Activated CD8-positive, alpha-beta memory T cell treated with anti-CD3 and anti-CD28 coated beads, Interleukin-2, amount 10 ng/mL, durations not matched to agents 7 days and 5 days (primary cell): ENCODE measurements around the gene CGB3. TPM values are rescaled to one million over a fixed set of nuclear protein-coding genes. Genes with fewer than 3 reads are reported as not detected.

ENCODE experiments used
- ATAC-seq: fragments of 150-1000 bp; cut with Tn5 transposase; one replicate; pipeline ENCODE4 v1.10.0; 2021; ENCODE audit warnings: moderate library complexity
- CTCF ChIA-PET: fragments of 350-600 bp; sonication (Branson Sonifier 250); formaldehyde crosslinking; loops from one replicate; lab custom pipeline; 2021; ENCODE audit warnings: antibody characterized with exemption; lab: Charles Lee
- DNase-seq: peaks from one replicate; pipeline ENCODE4 v3.0.0-alpha.2; 2020
- H3K27ac Mint-ChIP-seq: one replicate; pipeline ENCODE4 v1.8.0; 2021; ENCODE audit warnings: mild to moderate bottlenecking, mixed read lengths
- H3K27me3 Mint-ChIP-seq: one replicate; pipeline ENCODE4 v1.8.0; 2021; ENCODE audit warnings: mixed read lengths
- H3K36me3 Mint-ChIP-seq: one replicate; pipeline ENCODE4 v1.8.0; 2021; ENCODE audit warnings: mild to moderate bottlenecking, mixed read lengths
- H3K4me1 Mint-ChIP-seq: one replicate; pipeline ENCODE4 v1.8.0; 2021; ENCODE audit warnings: mixed read lengths
- H3K4me3 Mint-ChIP-seq: one replicate; pipeline ENCODE4 v1.8.0; 2021; ENCODE audit warnings: mild to moderate bottlenecking, moderate library complexity, mixed read lengths
- H3K9me3 Mint-ChIP-seq: one replicate; pipeline ENCODE4 v1.8.0; 2022; ENCODE audit warnings: low read depth, mixed read lengths
- total RNA-seq, 2 experiments: library from RNA; stranded (reverse); gene quantifications; one replicate each; pipeline ENCODE4 v1.2.3, GENCODE V29; 2021

CGB3 gene
- total RNA-seq, 2 experiments from 2014 or later, result not detected

- ATAC-seq (peak; percentile 84), DNase-seq (peak; percentile 81)
- Mint-ChIP-seq H3K27me3 (no peaks in the 10 kb centered on the region), H3K9me3 (no peaks in the 10 kb centered on the region), H3K36me3 (peaks cover 27% of the 10 kb centered on the region), H3K4me3 (no peak overlapping the region), H3K27ac (no peak overlapping the region), H3K4me1 (peaks cover 25% of the 10 kb centered on the region)
- CTCF ChIA-PET, result interaction anchor here (0.6 to 5.7 kb wide), 19 partner anchors 9 to 322 kb away, joined by 3 to 47 read pairs (median 5); partner anchors contain the start of genes DHDH, LHB and LIN7B
Measured at GRCh38 chr19:48999481-49000325, 24.4 kb downstream of the CGB3 start.

GRCh38 chr19:48997972-48998371 lies 26.2 kb downstream of the CGB3 start:
- H3K36me3 Mint-ChIP-seq, result peaks cover 24% of the 10 kb centered on the region
- no peak overlapping the region for H3K4me3 Mint-ChIP-seq
- DNase-seq (peak; percentile 76), ATAC-seq (no peak)
- H3K9me3 Mint-ChIP-seq, result no peaks in the 10 kb centered on the region
- no peaks in the 10 kb centered on the region for H3K27me3 Mint-ChIP-seq
- H3K4me1 Mint-ChIP-seq, result peaks cover 32% of the 10 kb centered on the region
- CTCF ChIA-PET, result interaction anchor here (1.1 to 5.7 kb wide), 9 partner anchors 11 to 201 kb away, joined by 4 to 47 read pairs (median 6); partner anchors contain the start of genes LHB and LIN7B
- H3K27ac Mint-ChIP-seq, result no peak overlapping the region

GRCh38 chr19:48994035-48994386 lies 30.1 kb downstream of the CGB3 start:
- Mint-ChIP-seq H3K4me3 (peak overlapping the region; percentile 89), H3K36me3 (peaks cover 17% of the 10 kb centered on the region), H3K4me1 (peaks cover 41% of the 10 kb centered on the region), H3K27ac (peak overlapping the region; percentile 97), H3K27me3 (no peaks in the 10 kb centered on the region), H3K9me3 (no peaks in the 10 kb centered on the region)
- DNase-seq (no peak), ATAC-seq (no peak)
- CTCF ChIA-PET, result interaction anchor here (0.8 to 4.1 kb wide), 40 partner anchors 10 to 646 kb away, joined by 3 to 45 read pairs (median 6); partner anchors contain the start of genes BAX, BCAT2, CA11 and CGB2

- CTCF ChIA-PET, result interaction anchor here (0.5 to 4.1 kb wide), 54 partner anchors 9 to 647 kb away, joined by 3 to 45 read pairs (median 4); partner anchors contain the start of genes BAX, BCAT2, CA11 and CGB2
- peak within 1 kb of the TSS; percentile 89 for H3K4me3 Mint-ChIP-seq
- H3K36me3 Mint-ChIP-seq, result peaks cover 22% of the 10 kb centered on the region
- DNase-seq, result peak; percentile 99
- no peaks in the 10 kb centered on the region for H3K27me3 Mint-ChIP-seq
- no peaks in the 10 kb centered on the region for H3K9me3 Mint-ChIP-seq
- H3K27ac Mint-ChIP-seq, result peak within 1 kb of the TSS; percentile 97
- peak; percentile 93 for ATAC-seq
- peaks cover 41% of the 10 kb centered on the region for H3K4me1 Mint-ChIP-seq
Measured at GRCh38 chr19:48993175-48994034, 30.7 kb downstream of the CGB3 start, which contains the start of the genes GYS1 and RUVBL2. Gene GYS1 (minus strand): TSS chr19:48993309. CDS start chr19:48993112, 197 bp downstream. Gene RUVBL2 (plus strand): TSS chr19:48993887. CDS start chr19:48993912, 25 bp downstream.

- ATAC-seq, result peak; percentile 3
- H3K27ac Mint-ChIP-seq, result peak overlapping the region; percentile 97
- DNase-seq, result no peak
- peaks cover 36% of the 10 kb centered on the region for H3K4me1 Mint-ChIP-seq
- CTCF ChIA-PET, result interaction anchor here (0.8 to 4.1 kb wide), 31 partner anchors 8 to 279 kb away, joined by 3 to 45 read pairs (median 7); partner anchors contain the start of genes BAX, CGB7 and FTL
- H3K36me3 Mint-ChIP-seq, result peaks cover 26% of the 10 kb centered on the region
- H3K27me3 Mint-ChIP-seq, result no peaks in the 10 kb centered on the region
- peak overlapping the region; percentile 89 for H3K4me3 Mint-ChIP-seq
- H3K9me3 Mint-ChIP-seq, result no peaks in the 10 kb centered on the region
Measured at GRCh38 chr19:48992581-48993174, 31.5 kb downstream of the CGB3 start.

GRCh38 chr19:48991873-48992580 lies 32.1 kb downstream of the CGB3 start:
- Mint-ChIP-seq H3K4me1 (peaks cover 35% of the 10 kb centered on the region), H3K4me3 (peak overlapping the region; percentile 89), H3K36me3 (peaks cover 28% of the 10 kb centered on the region), H3K27me3 (no peaks in the 10 kb centered on the region), H3K27ac (peak overlapping the region; percentile 97), H3K9me3 (no peaks in the 10 kb centered on the region)
- CTCF ChIA-PET, result interaction anchor here (0.8 to 4.1 kb wide), 10 partner anchors 13 to 155 kb away, joined by 5 to 45 read pairs (median 11); partner anchors contain the start of genes BAX and FTL
- DNase-seq (no peak), ATAC-seq (no peak)

- ATAC-seq, result no peak
- peaks cover 26% of the 10 kb centered on the region for H3K36me3 Mint-ChIP-seq
- CTCF ChIA-PET, result interaction anchor here (4.1 kb wide), 1 partner anchor 13 kb away, joined by 45 read pairs; no protein-coding TSS in a partner anchor
- peak overlapping the region; percentile 16 for H3K4me3 Mint-ChIP-seq
- DNase-seq, result no peak
- no peaks in the 10 kb centered on the region for H3K27me3 Mint-ChIP-seq
- H3K9me3 Mint-ChIP-seq, result no peaks in the 10 kb centered on the region
- H3K27ac Mint-ChIP-seq, result no peak overlapping the region
- peaks cover 32% of the 10 kb centered on the region for H3K4me1 Mint-ChIP-seq
Measured at GRCh38 chr19:48991011-48991609, 33.0 kb downstream of the CGB3 start.

GRCh38 chr19:48990400-48990799 lies 33.7 kb downstream of the CGB3 start:
- CTCF ChIA-PET, result interaction anchor here (4.1 kb wide), 1 partner anchor 12 kb away, joined by 45 read pairs; no protein-coding TSS in a partner anchor
- ATAC-seq (no peak), DNase-seq (no peak)
- Mint-ChIP-seq H3K27me3 (no peaks in the 10 kb centered on the region), H3K27ac (no peak overlapping the region), H3K9me3 (no peaks in the 10 kb centered on the region), H3K36me3 (peaks cover 26% of the 10 kb centered on the region), H3K4me1 (peaks cover 29% of the 10 kb centered on the region), H3K4me3 (no peak overlapping the region)

- H3K27ac Mint-ChIP-seq, result no peak overlapping the region
- no peak overlapping the region for H3K4me3 Mint-ChIP-seq
Measured at GRCh38 chr19:48989701-48990291, 34.3 kb downstream of the CGB3 start.

GRCh38 chr19:48988860-48989259 lies 35.3 kb downstream of the CGB3 start:
- peaks cover 23% of the 10 kb centered on the region for H3K36me3 Mint-ChIP-seq
- no peak overlapping the region for H3K27ac Mint-ChIP-seq
- no peaks in the 10 kb centered on the region for H3K9me3 Mint-ChIP-seq
- no peak overlapping the region for H3K4me3 Mint-ChIP-seq
- no peak for ATAC-seq
- CTCF ChIA-PET, result interaction anchor here (0.8 kb wide), 1 partner anchor 20 kb away, joined by 3 read pairs; no protein-coding TSS in a partner anchor
- no peak for DNase-seq
- no peaks in the 10 kb centered on the region for H3K27me3 Mint-ChIP-seq
- peaks cover 18% of the 10 kb centered on the region for H3K4me1 Mint-ChIP-seq

More at GRCh38 chr19:48989701-48990291, 34.3 kb downstream of the CGB3 start:
- no peak for DNase-seq
- CTCF ChIA-PET, result no interaction called here
- Mint-ChIP-seq H3K27me3 (no peaks in the 10 kb centered on the region), H3K36me3 (peaks cover 24% of the 10 kb centered on the region), H3K4me1 (peaks cover 24% of the 10 kb centered on the region), H3K9me3 (no peaks in the 10 kb centered on the region)
- ATAC-seq, result no peak

GRCh38 chr19:48988286-48988685 lies 35.8 kb downstream of the CGB3 start:
- CTCF ChIA-PET, result interaction anchor here (1.7 kb wide), 1 partner anchor 18 kb away, joined by 3 read pairs; no protein-coding TSS in a partner anchor
- peak overlapping the region; percentile 1 for H3K27ac Mint-ChIP-seq

More at GRCh38 chr19:48988286-48988685, 35.8 kb downstream of the CGB3 start:
- no peaks in the 10 kb centered on the region for H3K9me3 Mint-ChIP-seq
- H3K4me3 Mint-ChIP-seq, result no peak overlapping the region
- H3K27me3 Mint-ChIP-seq, result no peaks in the 10 kb centered on the region
- H3K4me1 Mint-ChIP-seq, result peaks cover 15% of the 10 kb centered on the region
- peaks cover 22% of the 10 kb centered on the region for H3K36me3 Mint-ChIP-seq
- DNase-seq, result no peak
- ATAC-seq, result no peak
